PC-9 (cell line): ENCODE data around the gene GRPEL2. TPM values are rescaled to one million over a fixed set of nuclear protein-coding genes. Genes with fewer than 3 reads are reported as not detected.

Source experiments
- BruUV-seq: library from RNA; stranded (reverse); fragments of 400-500 nt; replicated peaks from 2 replicates; lab custom pipeline; 2021; lab: Mats Ljungman, UMichigan
- CTCF ChIA-PET: fragments of 300-600 bp; sonication (Branson Sonifier 250); formaldehyde crosslinking; loops from one replicate; lab custom pipeline; 2022; ENCODE audit warnings: antibody characterized with exemption; lab: Charles Lee
- POLR2A ChIA-PET: fragments of 300-600 bp; sonication (Branson Sonifier 250); formaldehyde crosslinking; loops from one replicate; lab custom pipeline; 2022; ENCODE audit warnings: antibody characterized with exemption; ENCODE audit not compliant: unreplicated experiment; lab: Charles Lee
- DNase-seq, 2 experiments: peaks; one replicate each; pipeline versions ENCODE4 v3.0.0 to v3.0.0-alpha.2; 2015 to 2022; ENCODE audit warnings: mixed read lengths in 1 of 2
- H2AFZ ChIP-seq: fragments of 200-600 bp; sonication (generic); 2 replicates; pipeline ENCODE4 v1.8.1; 2017; ENCODE audit warnings: antibody characterized with exemption
- H3F3A ChIP-seq: fragments of 200-600 bp; sonication (generic); 2 replicates; pipeline ENCODE4 v1.8.1; 2017; ENCODE audit warnings: antibody characterized with exemption, mild to moderate bottlenecking, low read depth; ENCODE audit not compliant: insufficient read depth
- H3K27ac ChIP-seq: fragments of 200-600 bp; sonication (generic); 2 replicates; pipeline ENCODE4 v1.6.1; 2016; ENCODE audit warnings: mixed run types
- H3K27me3 ChIP-seq: fragments of 200-600 bp; sonication (generic); 2 replicates; pipeline ENCODE4 v1.6.1; 2016; ENCODE audit warnings: low read depth, mixed run types; ENCODE audit not compliant: insufficient read depth
- H3K36me3 ChIP-seq: fragments of 200-600 bp; sonication (generic); 2 replicates; pipeline ENCODE4 v1.6.1; 2016; ENCODE audit warnings: low read depth, mixed run types
- H3K4me1 ChIP-seq: fragments of 200-600 bp; sonication (generic); replicated peaks from 2 replicates; pipeline ENCODE4 v1.6.1; 2016; ENCODE audit warnings: mixed run types; ENCODE audit not compliant: insufficient read depth
- H3K4me2 ChIP-seq: fragments of 200-600 bp; sonication (generic); 2 replicates; pipeline ENCODE4 v1.6.1; 2017; ENCODE audit warnings: mixed run types
- H3K4me3 ChIP-seq: fragments of 200-600 bp; sonication (generic); 2 replicates; pipeline ENCODE4 v1.6.1; 2016; ENCODE audit warnings: mixed run types
- H3K79me2 ChIP-seq: fragments of 200-600 bp; sonication (generic); 2 replicates; pipeline ENCODE4 v1.6.1; 2017; ENCODE audit warnings: low read depth, mixed run types
- H3K9me2 ChIP-seq: fragments of 200-600 bp; sonication (generic); 2 replicates; pipeline ENCODE4 v1.8.1; 2017; ENCODE audit warnings: mild to moderate bottlenecking; ENCODE audit not compliant: insufficient read depth
- H3K9me3 ChIP-seq: fragments of 200-600 bp; sonication (generic); 2 replicates; pipeline ENCODE4 v1.8.1; 2016; ENCODE audit warnings: low read depth; ENCODE audit not compliant: insufficient read depth
- H4K20me1 ChIP-seq: fragments of 200-600 bp; sonication (generic); 2 replicates; pipeline ENCODE4 v1.8.1; 2017; ENCODE audit not compliant: insufficient read depth
- EZH2 ChIP-seq: fragments of 200-600 bp; sonication (generic); IDR thresholded peaks from 2 replicates; pipeline ENCODE4 v1.8.0; 2017; ENCODE audit warnings: antibody characterized with exemption, low read depth
- intact Hi-C: fragments of 100-400 bp; cut with micrococcal nuclease; formaldehyde crosslinking; loops from one replicate; pipeline ENCODE4 v1.10.0; 2022; ENCODE audit not compliant: unreplicated experiment
- total RNA-seq: library from RNA; stranded (reverse); gene quantifications from 2 replicates; pipeline ENCODE4 v1.2.3, GENCODE V29; 2021
- TF ChIP-seq, protein P1 (sequence below): fragments of 200-600 bp; sonication (generic); conservative IDR thresholded peaks from 2 replicates; pipeline ENCODE4 v1.6.1; 2017; ENCODE audit warnings: mixed run types, antibody characterized with exemption, mild to moderate bottlenecking, moderate library complexity

The GRPEL2 gene
- total RNA-seq, 1 experiment from 2014 or later = 32.4 TPM

DNA sequence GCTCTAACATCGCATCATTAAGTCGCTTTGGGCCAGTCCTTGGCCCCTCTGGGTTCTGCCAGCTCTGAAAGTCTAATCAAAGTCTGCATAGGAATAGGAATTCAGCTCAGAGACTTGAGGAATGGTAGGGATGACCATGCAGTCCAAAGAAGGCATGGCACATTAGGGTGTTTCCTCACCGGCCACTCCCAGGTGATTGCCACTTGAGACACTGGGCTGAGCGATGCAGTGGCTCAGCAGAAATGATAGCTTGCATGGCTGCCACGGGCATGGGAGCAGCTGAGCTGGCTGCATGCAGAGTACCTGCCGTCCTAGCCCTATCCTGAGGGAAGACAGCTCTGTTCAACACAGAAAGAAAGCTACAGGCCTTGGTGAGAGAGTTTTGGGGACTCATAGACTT, 44.9 kb upstream of the GRPEL2 start:
- no peaks in the 10 kb centered on the region for H3K9me3 ChIP-seq
- no peak overlapping the region for H3K4me2 ChIP-seq
- H3K27me3 ChIP-seq = no peaks in the 10 kb centered on the region
- intact Hi-C loops = no loop called here
- no peak overlapping the region for H3K4me3 ChIP-seq
- no peaks in the 10 kb centered on the region for H4K20me1 ChIP-seq
- no peaks in the 10 kb centered on the region for H3F3A ChIP-seq
- DNase-seq = no peak
- no peaks in the 10 kb centered on the region for H3K9me2 ChIP-seq
- no peak for TF ChIP-seq EZH2
- TF ChIP-seq, protein P1, sequence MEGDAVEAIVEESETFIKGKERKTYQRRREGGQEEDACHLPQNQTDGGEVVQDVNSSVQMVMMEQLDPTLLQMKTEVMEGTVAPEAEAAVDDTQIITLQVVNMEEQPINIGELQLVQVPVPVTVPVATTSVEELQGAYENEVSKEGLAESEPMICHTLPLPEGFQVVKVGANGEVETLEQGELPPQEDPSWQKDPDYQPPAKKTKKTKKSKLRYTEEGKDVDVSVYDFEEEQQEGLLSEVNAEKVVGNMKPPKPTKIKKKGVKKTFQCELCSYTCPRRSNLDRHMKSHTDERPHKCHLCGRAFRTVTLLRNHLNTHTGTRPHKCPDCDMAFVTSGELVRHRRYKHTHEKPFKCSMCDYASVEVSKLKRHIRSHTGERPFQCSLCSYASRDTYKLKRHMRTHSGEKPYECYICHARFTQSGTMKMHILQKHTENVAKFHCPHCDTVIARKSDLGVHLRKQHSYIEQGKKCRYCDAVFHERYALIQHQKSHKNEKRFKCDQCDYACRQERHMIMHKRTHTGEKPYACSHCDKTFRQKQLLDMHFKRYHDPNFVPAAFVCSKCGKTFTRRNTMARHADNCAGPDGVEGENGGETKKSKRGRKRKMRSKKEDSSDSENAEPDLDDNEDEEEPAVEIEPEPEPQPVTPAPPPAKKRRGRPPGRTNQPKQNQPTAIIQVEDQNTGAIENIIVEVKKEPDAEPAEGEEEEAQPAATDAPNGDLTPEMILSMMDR = no peak
- no peaks in the 10 kb centered on the region for H3K79me2 ChIP-seq
- no peak overlapping the region for H2AFZ ChIP-seq
- no peaks in the 10 kb centered on the region for H3K4me1 ChIP-seq
- BruUV-seq = no TSS peak
- H3K27ac ChIP-seq = no peak overlapping the region
- peaks cover 4% of the 10 kb centered on the region; the same call in 1 of the 2 replicates for H3K36me3 ChIP-seq
- CTCF ChIA-PET = no interaction called here
- POLR2A ChIA-PET = no interaction called here

DNA sequence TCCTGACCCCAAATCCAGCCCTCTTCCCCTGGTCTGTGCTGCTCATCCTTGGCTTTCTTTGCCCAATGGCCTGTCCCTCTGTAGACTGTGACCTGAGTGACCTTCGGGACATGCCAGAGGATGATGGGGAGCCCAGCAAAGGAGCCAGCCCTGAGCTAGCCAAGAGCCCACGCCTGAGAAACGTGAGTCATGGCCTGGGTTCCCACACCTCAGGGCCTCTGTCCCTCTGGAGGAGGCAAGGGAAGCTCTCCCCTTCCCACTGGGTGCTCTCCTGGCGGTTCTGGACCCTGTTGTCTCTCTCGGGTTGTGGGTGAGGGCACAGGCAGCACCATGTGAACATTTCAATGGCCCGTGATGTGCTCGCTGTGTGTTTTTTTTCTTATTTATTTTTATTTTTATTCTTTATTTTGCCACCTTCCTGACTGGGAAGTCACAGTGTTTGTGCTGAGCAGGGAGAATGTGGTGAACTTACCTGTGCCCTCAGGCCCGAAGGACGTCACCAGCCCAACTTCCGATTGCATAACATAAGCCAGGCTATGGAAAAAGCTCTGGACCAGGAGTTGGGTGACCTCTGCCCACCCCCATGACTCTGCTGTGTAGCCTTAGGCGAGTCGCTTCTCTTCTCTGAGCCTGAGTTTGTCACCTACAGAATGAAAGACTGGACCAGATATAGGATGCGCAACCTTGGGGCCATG, 44.1 kb upstream of the GRPEL2 start:
- Histone ChIP-seq H3K79me2 (no peaks in the 10 kb centered on the region), H3K9me2 (no peaks in the 10 kb centered on the region), H3K36me3 (peaks cover 4% of the 10 kb centered on the region; the same call in 1 of the 2 replicates), H3K4me1 (no peaks in the 10 kb centered on the region), H2AFZ (no peak overlapping the region), H3K27ac (no peak overlapping the region), H3K4me2 (no peak overlapping the region), H3F3A (no peaks in the 10 kb centered on the region), H4K20me1 (no peaks in the 10 kb centered on the region), H3K9me3 (no peaks in the 10 kb centered on the region), H3K27me3 (no peaks in the 10 kb centered on the region), H3K4me3 (no peak overlapping the region)
- ChIA-PET POLR2A (interaction anchor here (0.5 kb wide), 1 partner anchor 87 kb away, joined by 3 read pairs; no protein-coding TSS in a partner anchor), CTCF (interaction anchor here (0.6 kb wide), 1 partner anchor 12 kb away, joined by 7 read pairs; no protein-coding TSS in a partner anchor)
- no peak for DNase-seq
- TF ChIP-seq, protein P1 = no peak
- TF ChIP-seq EZH2 = no peak
- intact Hi-C loops = no loop called here
- BruUV-seq = no TSS peak

DNA sequence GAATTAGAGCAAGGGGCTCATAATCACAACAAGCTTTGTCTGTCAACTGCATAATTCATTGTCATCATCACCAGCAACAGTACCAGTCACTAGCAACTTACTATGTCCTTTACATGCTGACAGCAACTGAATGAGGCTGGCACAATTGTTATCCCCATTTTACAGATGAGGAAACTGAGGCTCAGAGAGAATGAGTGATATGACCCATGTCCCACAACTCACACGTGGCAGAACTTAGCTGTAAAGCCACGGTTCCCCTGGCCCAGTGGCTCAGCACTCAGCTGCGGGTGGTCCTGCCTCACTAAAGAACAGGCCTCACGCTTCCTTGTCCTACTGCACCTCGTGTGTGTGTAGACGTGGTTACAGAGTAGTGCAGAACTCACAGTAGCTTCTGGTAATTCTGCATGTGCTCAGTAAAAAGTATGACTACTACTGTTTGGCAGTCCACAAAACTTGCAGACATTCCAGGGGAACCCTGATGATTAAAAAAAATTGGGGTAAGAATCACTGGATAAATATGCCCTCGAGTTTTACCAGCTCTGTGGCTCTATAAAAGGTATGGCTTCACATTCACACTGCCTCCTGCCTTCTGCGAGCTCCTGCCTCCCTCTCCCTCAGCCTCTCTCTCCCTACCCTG, 43.4 kb upstream of the GRPEL2 start:
- Histone ChIP-seq H3K4me2 (no peak overlapping the region), H3K79me2 (no peaks in the 10 kb centered on the region), H3K4me1 (no peaks in the 10 kb centered on the region), H3K27ac (no peak overlapping the region), H3F3A (no peaks in the 10 kb centered on the region), H3K4me3 (no peak overlapping the region), H3K27me3 (no peaks in the 10 kb centered on the region), H3K9me3 (no peaks in the 10 kb centered on the region), H2AFZ (no peak overlapping the region), H4K20me1 (no peaks in the 10 kb centered on the region), H3K9me2 (no peaks in the 10 kb centered on the region), H3K36me3 (peaks cover 4% of the 10 kb centered on the region; the same call in 1 of the 2 replicates)
- ChIA-PET POLR2A (interaction anchor here (0.5 kb wide), 1 partner anchor 88 kb away, joined by 3 read pairs; no protein-coding TSS in a partner anchor), CTCF (interaction anchor here (0.6 to 0.9 kb wide), 2 partner anchors 11 to 80 kb away, joined by 3 to 7 read pairs; no protein-coding TSS in a partner anchor)
- BruUV-seq = no TSS peak
- TF ChIP-seq, protein P1 = no peak
- intact Hi-C loops = no loop called here
- no peak for DNase-seq
